HepG2 (cell line): ENCODE measurements around the gene DBN1. TPM values are rescaled to one million over a fixed set of nuclear protein-coding genes. Genes with fewer than 3 reads are reported as not detected.

Experiments used
- HNF4A ChIP-seq: sonication (generic); formaldehyde crosslinking; IDR thresholded peaks from 2 replicates; pipeline ENCODE4 v1.4.0; 2020; ENCODE audit warnings: missing genetic modification reagents
- HNRNPH1 ChIP-seq: fragments of 200-400 bp; formaldehyde crosslinking; optimal IDR thresholded peaks from 2 replicates; pipeline ENCODE3; 2017; ENCODE audit warnings: mild to moderate bottlenecking, low read depth, low read length
- ISX ChIP-seq: sonication (generic); formaldehyde crosslinking; conservative IDR thresholded peaks from 2 replicates; pipeline ENCODE4 v1.5.0; 2020; ENCODE audit warnings: missing genetic modification reagents
- LCORL ChIP-seq, 2 experiments: fragments of 450-650 bp in 1 of 2; sonication (generic) in 1 of 2; formaldehyde crosslinking in 1 of 2; IDR thresholded peaks; 2 replicates each; pipeline versions ENCODE4 v1.5.0 to v1.6.1; 2017 to 2020; ENCODE audit warnings: antibody characterized with exemption in 1 of 2, missing genetic modification reagents in 1 of 2
- RFX5 ChIP-seq: IDR thresholded peaks from 2 replicates; pipeline ENCODE4 v1.6.1; 2011; ENCODE audit warnings: low read depth, low read length, improper control_type of control experiment
- SMARCC2 ChIP-seq: fragments of 450-650 bp; IDR thresholded peaks from 2 replicates; pipeline ENCODE4 v1.6.1; 2017; ENCODE audit warnings: antibody characterized with exemption, mild to moderate bottlenecking
- U2AF1 ChIP-seq: fragments of 200-400 bp; formaldehyde crosslinking; optimal IDR thresholded peaks from 2 replicates; pipeline ENCODE3; 2017; ENCODE audit warnings: mild to moderate bottlenecking, low read depth, low read length
- ZFP82 ChIP-seq: sonication (generic); formaldehyde crosslinking; IDR thresholded peaks from 2 replicates; pipeline ENCODE4 v1.5.1; 2020; ENCODE audit warnings: mild to moderate bottlenecking, missing genetic modification reagents, borderline replicate concordance
- ZNF235 ChIP-seq: sonication (generic); formaldehyde crosslinking; IDR thresholded peaks from 2 replicates; pipeline ENCODE4 v1.8.1; 2023; ENCODE audit warnings: mild to moderate bottlenecking, missing genetic modification reagents, borderline replicate concordance
- ZNF34 ChIP-seq: sonication (generic); formaldehyde crosslinking; IDR thresholded peaks from 2 replicates; pipeline ENCODE4 v1.4.0; 2020; ENCODE audit warnings: mild to moderate bottlenecking, missing genetic modification reagents, borderline replicate concordance
- ZNF546 ChIP-seq: sonication (generic); formaldehyde crosslinking; conservative IDR thresholded peaks from 2 replicates; pipeline ENCODE4 v1.8.1; 2023; ENCODE audit warnings: mild to moderate bottlenecking, missing genetic modification reagents
- ZNF670 ChIP-seq: sonication (generic); formaldehyde crosslinking; IDR thresholded peaks from 2 replicates; pipeline ENCODE4 v1.8.0; 2022; ENCODE audit warnings: mild to moderate bottlenecking, missing genetic modification reagents, borderline replicate concordance
- ZNF678 ChIP-seq: sonication (generic); formaldehyde crosslinking; IDR thresholded peaks from 2 replicates; pipeline ENCODE4 v1.4.0; 2020; ENCODE audit warnings: mild to moderate bottlenecking, missing genetic modification reagents
- polyA plus RNA-seq, 8 experiments: library from polyadenylated mRNA; depleted of rRNA in 3 of 8; stranded (reverse) in 7 of 8; unstranded in 1 of 8; fragments of >200 nt; fragmentation: Illumina TruSeq in 4 of 8; extraction: Trizol in 4 of 8; gene quantifications; 2 replicates each; pipeline versions ENCODE4 v1.2.1 to v1.2.3, GENCODE V29; 2011 to 2016; ENCODE audit warnings: low read depth in 4 of 8, missing spikeins in 1 of 8, mixed read lengths in 1 of 8; ENCODE audit not compliant: insufficient read depth in 1 of 8
- total RNA-seq, 5 experiments: library from RNA; depleted of rRNA; stranded (reverse); fragments of >200 nt; fragmentation: Illumina TruSeq; extraction: Trizol; gene quantifications; 2 replicates each; pipeline ENCODE4 v1.2.3, GENCODE V29; 2016; ENCODE audit warnings: low read depth in 1 of 5
- TF ChIP-seq, protein P1 (sequence below): sonication (generic); formaldehyde crosslinking; conservative IDR thresholded peaks from 2 replicates; pipeline ENCODE4 v1.4.0; 2020; ENCODE audit warnings: mild to moderate bottlenecking, missing genetic modification reagents, moderate library complexity
- TF ChIP-seq, protein P2 (sequence below): sonication (generic); formaldehyde crosslinking; IDR thresholded peaks from 2 replicates; pipeline ENCODE4 v1.4.0; 2020; ENCODE audit warnings: missing genetic modification reagents, mild to moderate bottlenecking, borderline replicate concordance
- TF ChIP-seq, protein P3 (sequence below): sonication (generic); formaldehyde crosslinking; IDR thresholded peaks from 2 replicates; pipeline ENCODE4 v1.4.0; 2020; ENCODE audit warnings: missing genetic modification reagents
- TF ChIP-seq, protein P4 (sequence below), 2 experiments: sonication (generic) in 1 of 2; formaldehyde crosslinking in 1 of 2; IDR thresholded peaks; 2 replicates each; pipeline versions ENCODE4 v1.5.1 to v1.6.1; 2011 to 2020; ENCODE audit warnings: borderline replicate concordance in 1 of 2, low read depth in 1 of 2, low read length in 1 of 2, mild to moderate bottlenecking in 1 of 2, missing genetic modification reagents in 1 of 2, moderate library complexity in 1 of 2

The DBN1 gene
- total and polyA plus RNA-seq, 2 of the 13 experiments (the other 11 are each of a cell fraction or from before 2014, with no cell fraction given), result 27.0 to 37.3 TPM

DNA sequence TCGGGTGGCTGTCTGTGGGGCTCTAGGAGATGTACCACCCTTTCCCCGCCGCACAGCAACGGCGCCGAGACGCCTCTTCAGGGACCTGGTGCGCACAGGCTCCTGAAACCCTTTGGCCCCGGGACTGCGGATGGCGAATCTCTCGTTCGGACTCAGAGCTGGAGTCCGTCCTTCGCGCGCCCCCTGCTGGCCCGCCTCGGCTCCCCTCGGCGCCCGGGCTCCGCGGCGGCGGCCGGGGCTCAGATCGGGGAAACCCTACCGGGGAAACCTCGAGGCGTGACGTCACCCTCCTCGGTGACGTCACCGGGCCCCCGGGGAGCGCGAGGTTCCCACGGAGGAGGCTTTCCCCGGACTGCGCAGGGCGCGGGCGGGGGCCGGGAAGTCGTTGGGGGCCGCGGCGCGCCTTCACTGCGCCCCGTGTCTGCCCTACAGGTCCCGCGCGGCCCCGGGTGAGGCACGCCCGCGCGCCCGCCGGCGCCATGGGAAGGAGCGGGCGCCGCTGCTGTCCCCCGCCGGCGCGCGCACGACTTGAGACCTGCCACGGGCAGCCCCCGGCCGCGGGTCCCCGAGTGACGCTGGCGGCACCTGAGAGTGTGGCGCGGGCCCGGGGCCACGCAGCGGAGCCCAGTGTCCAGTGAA is 18.9 kb downstream of the DBN1 start (continued):
- TF ChIP-seq, protein P1, sequence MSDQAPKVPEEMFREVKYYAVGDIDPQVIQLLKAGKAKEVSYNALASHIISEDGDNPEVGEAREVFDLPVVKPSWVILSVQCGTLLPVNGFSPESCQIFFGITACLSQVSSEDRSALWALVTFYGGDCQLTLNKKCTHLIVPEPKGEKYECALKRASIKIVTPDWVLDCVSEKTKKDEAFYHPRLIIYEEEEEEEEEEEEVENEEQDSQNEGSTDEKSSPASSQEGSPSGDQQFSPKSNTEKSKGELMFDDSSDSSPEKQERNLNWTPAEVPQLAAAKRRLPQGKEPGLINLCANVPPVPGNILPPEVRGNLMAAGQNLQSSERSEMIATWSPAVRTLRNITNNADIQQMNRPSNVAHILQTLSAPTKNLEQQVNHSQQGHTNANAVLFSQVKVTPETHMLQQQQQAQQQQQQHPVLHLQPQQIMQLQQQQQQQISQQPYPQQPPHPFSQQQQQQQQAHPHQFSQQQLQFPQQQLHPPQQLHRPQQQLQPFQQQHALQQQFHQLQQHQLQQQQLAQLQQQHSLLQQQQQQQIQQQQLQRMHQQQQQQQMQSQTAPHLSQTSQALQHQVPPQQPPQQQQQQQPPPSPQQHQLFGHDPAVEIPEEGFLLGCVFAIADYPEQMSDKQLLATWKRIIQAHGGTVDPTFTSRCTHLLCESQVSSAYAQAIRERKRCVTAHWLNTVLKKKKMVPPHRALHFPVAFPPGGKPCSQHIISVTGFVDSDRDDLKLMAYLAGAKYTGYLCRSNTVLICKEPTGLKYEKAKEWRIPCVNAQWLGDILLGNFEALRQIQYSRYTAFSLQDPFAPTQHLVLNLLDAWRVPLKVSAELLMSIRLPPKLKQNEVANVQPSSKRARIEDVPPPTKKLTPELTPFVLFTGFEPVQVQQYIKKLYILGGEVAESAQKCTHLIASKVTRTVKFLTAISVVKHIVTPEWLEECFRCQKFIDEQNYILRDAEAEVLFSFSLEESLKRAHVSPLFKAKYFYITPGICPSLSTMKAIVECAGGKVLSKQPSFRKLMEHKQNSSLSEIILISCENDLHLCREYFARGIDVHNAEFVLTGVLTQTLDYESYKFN (CRISPR knock-in tag), result no peak
- TF ChIP-seq ISX (CRISPR knock-in tag) (no peak), ZFP82 (no peak), ZNF678 (no peak), HNF4A (CRISPR knock-in tag) (peak; percentile 12; the same call in 1 of the 2 replicates), HNRNPH1 (no peak), ZNF34 (CRISPR knock-in tag) (no peak), ZNF546 (no peak), U2AF1 (no peak), ZNF670 (no peak), SMARCC2 (peak; percentile 98; the same call in 1 of the 2 replicates), ZNF235 (CRISPR knock-in tag) (no peak), LCORL (IDR thresholded peaks at IDR 0.05) (no peak), LCORL (CRISPR knock-in tag; IDR thresholded peaks at IDR 0.05) (peak; percentile 46; the same call in 1 of the 2 replicates), RFX5 (peak; percentile 67; the same call in 1 of the 2 replicates)
- TF ChIP-seq, protein P2, sequence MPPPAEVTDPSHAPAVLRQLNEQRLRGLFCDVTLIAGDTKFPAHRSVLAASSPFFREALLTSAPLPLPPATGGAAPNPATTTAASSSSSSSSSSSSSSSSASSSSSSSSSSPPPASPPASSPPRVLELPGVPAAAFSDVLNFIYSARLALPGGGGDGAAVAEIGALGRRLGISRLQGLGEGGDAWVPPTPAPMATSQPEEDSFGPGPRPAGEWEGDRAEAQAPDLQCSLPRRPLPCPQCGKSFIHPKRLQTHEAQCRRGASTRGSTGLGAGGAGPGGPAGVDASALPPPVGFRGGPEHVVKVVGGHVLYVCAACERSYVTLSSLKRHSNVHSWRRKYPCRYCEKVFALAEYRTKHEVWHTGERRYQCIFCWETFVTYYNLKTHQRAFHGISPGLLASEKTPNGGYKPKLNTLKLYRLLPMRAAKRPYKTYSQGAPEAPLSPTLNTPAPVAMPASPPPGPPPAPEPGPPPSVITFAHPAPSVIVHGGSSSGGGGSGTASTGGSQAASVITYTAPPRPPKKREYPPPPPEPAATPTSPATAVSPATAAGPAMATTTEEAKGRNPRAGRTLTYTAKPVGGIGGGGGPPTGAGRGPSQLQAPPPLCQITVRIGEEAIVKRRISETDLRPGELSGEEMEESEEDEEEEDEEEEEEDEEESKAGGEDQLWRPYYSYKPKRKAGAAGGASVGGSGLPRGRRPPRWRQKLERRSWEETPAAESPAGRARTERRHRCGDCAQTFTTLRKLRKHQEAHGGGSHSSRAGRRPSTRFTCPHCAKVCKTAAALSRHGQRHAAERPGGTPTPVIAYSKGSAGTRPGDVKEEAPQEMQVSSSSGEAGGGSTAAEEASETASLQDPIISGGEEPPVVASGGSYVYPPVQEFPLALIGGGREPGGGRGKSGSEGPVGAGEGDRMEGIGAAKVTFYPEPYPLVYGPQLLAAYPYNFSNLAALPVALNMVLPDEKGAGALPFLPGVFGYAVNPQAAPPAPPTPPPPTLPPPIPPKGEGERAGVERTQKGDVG (CRISPR knock-in tag), result no peak
- TF ChIP-seq, protein P3, sequence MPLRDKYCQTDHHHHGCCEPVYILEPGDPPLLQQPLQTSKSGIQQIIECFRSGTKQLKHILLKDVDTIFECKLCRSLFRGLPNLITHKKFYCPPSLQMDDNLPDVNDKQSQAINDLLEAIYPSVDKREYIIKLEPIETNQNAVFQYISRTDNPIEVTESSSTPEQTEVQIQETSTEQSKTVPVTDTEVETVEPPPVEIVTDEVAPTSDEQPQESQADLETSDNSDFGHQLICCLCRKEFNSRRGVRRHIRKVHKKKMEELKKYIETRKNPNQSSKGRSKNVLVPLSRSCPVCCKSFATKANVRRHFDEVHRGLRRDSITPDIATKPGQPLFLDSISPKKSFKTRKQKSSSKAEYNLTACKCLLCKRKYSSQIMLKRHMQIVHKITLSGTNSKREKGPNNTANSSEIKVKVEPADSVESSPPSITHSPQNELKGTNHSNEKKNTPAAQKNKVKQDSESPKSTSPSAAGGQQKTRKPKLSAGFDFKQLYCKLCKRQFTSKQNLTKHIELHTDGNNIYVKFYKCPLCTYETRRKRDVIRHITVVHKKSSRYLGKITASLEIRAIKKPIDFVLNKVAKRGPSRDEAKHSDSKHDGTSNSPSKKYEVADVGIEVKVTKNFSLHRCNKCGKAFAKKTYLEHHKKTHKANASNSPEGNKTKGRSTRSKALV (CRISPR knock-in tag), result peak; percentile 89; the same call in 1 of the 2 replicates
- TF ChIP-seq, protein P4, sequence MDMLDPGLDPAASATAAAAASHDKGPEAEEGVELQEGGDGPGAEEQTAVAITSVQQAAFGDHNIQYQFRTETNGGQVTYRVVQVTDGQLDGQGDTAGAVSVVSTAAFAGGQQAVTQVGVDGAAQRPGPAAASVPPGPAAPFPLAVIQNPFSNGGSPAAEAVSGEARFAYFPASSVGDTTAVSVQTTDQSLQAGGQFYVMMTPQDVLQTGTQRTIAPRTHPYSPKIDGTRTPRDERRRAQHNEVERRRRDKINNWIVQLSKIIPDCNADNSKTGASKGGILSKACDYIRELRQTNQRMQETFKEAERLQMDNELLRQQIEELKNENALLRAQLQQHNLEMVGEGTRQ (IDR thresholded peaks at IDR 0.05; ENCODE audit: low read depth, low read length), result no peak
- TF ChIP-seq, protein P4 (CRISPR knock-in tag; IDR thresholded peaks at IDR 0.05; ENCODE audit: borderline replicate concordance), result no peak
